HepG2 (cell line): Measurements from ENCODE around the gene NHSL1. TPM values are rescaled to one million over a fixed set of nuclear protein-coding genes. Genes with fewer than 3 reads are reported as not detected.

Source experiments
- AKAP8 ChIP-seq: sonication (generic); formaldehyde crosslinking; IDR thresholded peaks from 2 replicates; pipeline ENCODE4 v1.5.1; 2020; ENCODE audit warnings: mild to moderate bottlenecking, missing genetic modification reagents
- ARID2 ChIP-seq: sonication (generic); formaldehyde crosslinking; IDR thresholded peaks from 2 replicates; pipeline ENCODE4 v1.8.1; 2022; ENCODE audit warnings: mild to moderate bottlenecking, missing genetic modification reagents, borderline replicate concordance
- CAMTA2 ChIP-seq: sonication (generic); formaldehyde crosslinking; IDR thresholded peaks from 2 replicates; pipeline ENCODE4 v1.4.0; 2020; ENCODE audit warnings: mild to moderate bottlenecking, missing genetic modification reagents, borderline replicate concordance
- ETV5 ChIP-seq: IDR thresholded peaks from 2 replicates; pipeline ENCODE4 v1.6.1; 2018; ENCODE audit warnings: missing biosample characterization, missing genetic modification reagents, inconsistent platforms, borderline replicate concordance
- GATAD2A ChIP-seq: IDR thresholded peaks from 2 replicates; pipeline ENCODE4 v1.6.1; 2016
- GLI4 ChIP-seq: sonication (generic); formaldehyde crosslinking; IDR thresholded peaks from 2 replicates; pipeline ENCODE4 v1.5.1; 2020; ENCODE audit warnings: missing genetic modification reagents, mild to moderate bottlenecking, moderate library complexity, borderline replicate concordance
- MZF1 ChIP-seq: sonication (generic); formaldehyde crosslinking; IDR thresholded peaks from 2 replicates; pipeline ENCODE4 v1.8.1; 2023; ENCODE audit warnings: mild to moderate bottlenecking, missing genetic modification reagents, borderline replicate concordance
- PLRG1 ChIP-seq: fragments of 450-650 bp; conservative IDR thresholded peaks from 2 replicates; pipeline ENCODE4 v1.6.1; 2016
- RFX5 ChIP-seq: IDR thresholded peaks from 2 replicates; pipeline ENCODE4 v1.6.1; 2011; ENCODE audit warnings: low read depth, low read length, improper control_type of control experiment
- TMF1 ChIP-seq: sonication (generic); formaldehyde crosslinking; IDR thresholded peaks from 2 replicates; pipeline ENCODE4 v1.8.1; 2022; ENCODE audit warnings: low read depth, missing genetic modification reagents
- TOE1 ChIP-seq: sonication (generic); formaldehyde crosslinking; IDR thresholded peaks from 2 replicates; pipeline ENCODE4 v1.4.0; 2020; ENCODE audit warnings: mild to moderate bottlenecking, missing genetic modification reagents
- XBP1 ChIP-seq: sonication (generic); formaldehyde crosslinking; IDR thresholded peaks from 2 replicates; pipeline ENCODE4 v1.5.0; 2020; ENCODE audit warnings: missing genetic modification reagents
- ZBTB26 ChIP-seq: IDR thresholded peaks from 2 replicates; pipeline ENCODE4 v1.6.1; 2016; ENCODE audit warnings: missing compliant biosample characterization, missing genetic modification reagents, borderline replicate concordance
- ZBTB7A ChIP-seq: sonication (generic); formaldehyde crosslinking; IDR thresholded peaks from 2 replicates; pipeline ENCODE4 v1.8.0; 2022; ENCODE audit warnings: mild to moderate bottlenecking, missing genetic modification reagents
- ZNF10 ChIP-seq: sonication (generic); formaldehyde crosslinking; IDR thresholded peaks from 2 replicates; pipeline ENCODE4 v1.4.0; 2020; ENCODE audit warnings: mild to moderate bottlenecking, low read depth, missing genetic modification reagents, borderline replicate concordance
- ZNF101 ChIP-seq: sonication (generic); formaldehyde crosslinking; IDR thresholded peaks from 2 replicates; pipeline ENCODE4 v1.4.0; 2020; ENCODE audit warnings: mild to moderate bottlenecking, low read depth, missing genetic modification reagents, borderline replicate concordance
- ZNF205 ChIP-seq: IDR thresholded peaks from 2 replicates; pipeline ENCODE4 v1.6.1; 2018; ENCODE audit warnings: missing biosample characterization, missing genetic modification reagents
- ZNF432 ChIP-seq: sonication (generic); formaldehyde crosslinking; IDR thresholded peaks from 2 replicates; pipeline ENCODE4 v1.5.0; 2020; ENCODE audit warnings: missing genetic modification reagents, mild to moderate bottlenecking, borderline replicate concordance
- ZNF446 ChIP-seq: sonication (generic); formaldehyde crosslinking; IDR thresholded peaks from 2 replicates; pipeline ENCODE4 v1.5.0; 2020; ENCODE audit warnings: mild to moderate bottlenecking, missing genetic modification reagents
- ZNF543 ChIP-seq: sonication (generic); formaldehyde crosslinking; IDR thresholded peaks from 2 replicates; pipeline ENCODE4 v1.4.0; 2020; ENCODE audit warnings: mild to moderate bottlenecking, missing genetic modification reagents
- ZNF670 ChIP-seq: sonication (generic); formaldehyde crosslinking; IDR thresholded peaks from 2 replicates; pipeline ENCODE4 v1.8.0; 2022; ENCODE audit warnings: mild to moderate bottlenecking, missing genetic modification reagents, borderline replicate concordance
- ZNF713 ChIP-seq: sonication (generic); formaldehyde crosslinking; IDR thresholded peaks from 2 replicates; pipeline ENCODE4 v1.4.0; 2020; ENCODE audit warnings: mild to moderate bottlenecking, missing genetic modification reagents
- ZNF737 ChIP-seq: sonication (generic); formaldehyde crosslinking; IDR thresholded peaks from 2 replicates; pipeline ENCODE4 v1.5.0; 2020; ENCODE audit warnings: missing genetic modification reagents, mild to moderate bottlenecking, borderline replicate concordance
- polyA plus RNA-seq, 8 experiments: library from polyadenylated mRNA; depleted of rRNA in 3 of 8; stranded (reverse) in 7 of 8; unstranded in 1 of 8; fragments of >200 nt; fragmentation: Illumina TruSeq in 4 of 8; extraction: Trizol in 4 of 8; gene quantifications; 2 replicates each; pipeline versions ENCODE4 v1.2.1 to v1.2.3, GENCODE V29; 2011 to 2016; ENCODE audit warnings: low read depth in 4 of 8, missing spikeins in 1 of 8, mixed read lengths in 1 of 8; ENCODE audit not compliant: insufficient read depth in 1 of 8
- total RNA-seq, 5 experiments: library from RNA; depleted of rRNA; stranded (reverse); fragments of >200 nt; fragmentation: Illumina TruSeq; extraction: Trizol; gene quantifications; 2 replicates each; pipeline ENCODE4 v1.2.3, GENCODE V29; 2016; ENCODE audit warnings: low read depth in 1 of 5
- TF ChIP-seq, protein P1 (sequence below): sonication (generic); formaldehyde crosslinking; IDR thresholded peaks from 2 replicates; pipeline ENCODE4 v1.4.0; 2020; ENCODE audit warnings: missing genetic modification reagents, borderline replicate concordance
- TF ChIP-seq, protein P2 (sequence below): IDR thresholded peaks from 2 replicates; pipeline ENCODE4 v1.6.1; 2018; ENCODE audit warnings: missing genetic modification reagents, mild to moderate bottlenecking, missing compliant biosample characterization

Gene NHSL1
- total and polyA plus RNA-seq, 2 of the 13 experiments (the other 11 are each of a cell fraction or from before 2014, with no cell fraction given), result 24.9 to 53.6 TPM

DNA sequence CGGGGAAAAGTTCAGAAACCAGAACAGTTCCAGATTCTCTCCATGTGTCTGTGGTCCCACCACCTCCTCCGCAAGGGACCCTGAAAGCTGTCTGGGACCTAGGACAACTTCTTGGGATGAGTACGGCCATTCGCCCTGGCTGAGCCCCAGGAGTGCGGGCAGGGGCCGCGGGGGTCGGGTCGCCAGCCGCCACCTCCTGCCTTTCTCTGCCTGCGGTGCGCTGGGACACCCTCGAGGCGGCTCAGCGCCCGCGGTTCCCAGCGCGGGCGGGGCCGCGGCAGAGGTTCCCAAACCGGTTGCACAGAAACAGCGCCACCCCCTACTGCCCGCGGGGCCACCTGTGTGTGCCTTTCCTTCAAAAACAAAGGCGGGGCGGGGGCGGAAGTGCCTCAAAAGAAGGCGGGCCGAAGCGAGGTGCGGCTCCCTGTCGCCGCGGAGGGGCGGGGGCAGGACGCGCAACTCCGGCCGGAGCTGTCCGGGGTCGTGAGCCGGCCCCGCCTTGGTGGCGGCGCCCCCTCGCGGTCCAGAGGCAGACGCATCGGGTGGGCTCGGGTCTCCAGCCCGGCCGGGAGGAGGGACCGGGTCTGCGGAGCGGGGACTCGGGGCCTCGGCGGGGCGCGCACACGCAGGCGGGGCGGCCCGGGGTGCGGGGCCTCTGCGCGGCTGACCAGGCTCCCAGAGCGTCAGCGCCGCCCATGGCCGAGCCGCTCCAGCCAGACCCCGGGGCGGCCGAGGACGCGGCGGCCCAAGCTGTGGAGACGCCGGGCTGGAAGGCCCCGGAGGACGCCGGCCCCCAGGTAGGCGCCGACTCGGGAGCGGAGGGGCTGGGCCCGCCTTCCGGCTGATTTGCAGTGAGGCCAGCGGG lies 95.3 kb downstream of the NHSL1 start, which contains the start of gene HEBP2 (continued):
- TF ChIP-seq ZBTB26 (CRISPR knock-in tag) (no peak; the same call in 1 of the 2 replicates), ZNF446 (CRISPR knock-in tag) (no peak; the same call in 1 of the 2 replicates), GLI4 (CRISPR knock-in tag) (no peak), ZNF670 (CRISPR knock-in tag) (peak; percentile 80), RFX5 (no peak), ZNF543 (CRISPR knock-in tag) (peak; percentile 87), TOE1 (CRISPR knock-in tag) (no peak), ZNF713 (CRISPR knock-in tag) (no peak), ZBTB7A (CRISPR knock-in tag) (peak; percentile 99), TMF1 (CRISPR knock-in tag) (peak; percentile 89), CAMTA2 (CRISPR knock-in tag) (no peak), ZNF205 (CRISPR knock-in tag) (no peak; the same call in none of the 2 replicates), ZNF101 (no peak), ARID2 (CRISPR knock-in tag) (no peak), GATAD2A (peak; percentile 54; the same call in 1 of the 2 replicates), XBP1 (no peak), ETV5 (CRISPR knock-in tag) (peak; percentile 92), MZF1 (CRISPR knock-in tag) (no peak), AKAP8 (CRISPR knock-in tag) (no peak; the same call in 1 of the 2 replicates), ZNF737 (CRISPR knock-in tag) (no peak), PLRG1 (no peak), ZNF10 (no peak), ZNF432 (CRISPR knock-in tag) (no peak)
- TF ChIP-seq, protein P1, sequence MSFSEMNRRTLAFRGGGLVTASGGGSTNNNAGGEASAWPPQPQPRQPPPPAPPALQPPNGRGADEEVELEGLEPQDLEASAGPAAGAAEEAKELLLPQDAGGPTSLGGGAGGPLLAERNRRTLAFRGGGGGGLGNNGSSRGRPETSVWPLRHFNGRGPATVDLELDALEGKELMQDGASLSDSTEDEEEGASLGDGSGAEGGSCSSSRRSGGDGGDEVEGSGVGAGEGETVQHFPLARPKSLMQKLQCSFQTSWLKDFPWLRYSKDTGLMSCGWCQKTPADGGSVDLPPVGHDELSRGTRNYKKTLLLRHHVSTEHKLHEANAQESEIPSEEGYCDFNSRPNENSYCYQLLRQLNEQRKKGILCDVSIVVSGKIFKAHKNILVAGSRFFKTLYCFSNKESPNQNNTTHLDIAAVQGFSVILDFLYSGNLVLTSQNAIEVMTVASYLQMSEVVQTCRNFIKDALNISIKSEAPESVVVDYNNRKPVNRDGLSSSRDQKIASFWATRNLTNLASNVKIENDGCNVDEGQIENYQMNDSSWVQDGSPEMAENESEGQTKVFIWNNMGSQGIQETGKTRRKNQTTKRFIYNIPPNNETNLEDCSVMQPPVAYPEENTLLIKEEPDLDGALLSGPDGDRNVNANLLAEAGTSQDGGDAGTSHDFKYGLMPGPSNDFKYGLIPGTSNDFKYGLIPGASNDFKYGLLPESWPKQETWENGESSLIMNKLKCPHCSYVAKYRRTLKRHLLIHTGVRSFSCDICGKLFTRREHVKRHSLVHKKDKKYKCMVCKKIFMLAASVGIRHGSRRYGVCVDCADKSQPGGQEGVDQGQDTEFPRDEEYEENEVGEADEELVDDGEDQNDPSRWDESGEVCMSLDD (CRISPR knock-in tag), result peak; percentile 80
- TF ChIP-seq, protein P2, sequence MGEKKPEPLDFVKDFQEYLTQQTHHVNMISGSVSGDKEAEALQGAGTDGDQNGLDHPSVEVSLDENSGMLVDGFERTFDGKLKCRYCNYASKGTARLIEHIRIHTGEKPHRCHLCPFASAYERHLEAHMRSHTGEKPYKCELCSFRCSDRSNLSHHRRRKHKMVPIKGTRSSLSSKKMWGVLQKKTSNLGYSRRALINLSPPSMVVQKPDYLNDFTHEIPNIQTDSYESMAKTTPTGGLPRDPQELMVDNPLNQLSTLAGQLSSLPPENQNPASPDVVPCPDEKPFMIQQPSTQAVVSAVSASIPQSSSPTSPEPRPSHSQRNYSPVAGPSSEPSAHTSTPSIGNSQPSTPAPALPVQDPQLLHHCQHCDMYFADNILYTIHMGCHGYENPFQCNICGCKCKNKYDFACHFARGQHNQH (CRISPR knock-in tag), result 0 out of 2 replicates have a peak, but pooled peaks have one; percentile 84
